GM12872 (cell line): ENCODE measurements around the gene CDH1.

ENCODE experiments used
- CTCF ChIP-seq: IDR thresholded peaks from 3 replicates; pipeline ENCODE4 v1.5.1; 2011; ENCODE audit warnings: low read depth, mild to moderate bottlenecking, low read length, moderate library complexity; ENCODE audit not compliant: insufficient read depth

Gene CDH1

GRCh38 chr16:68764862-68765261 lies 27.8 kb downstream of the CDH1 start:
- TF ChIP-seq CTCF = no peak

- TF ChIP-seq CTCF = no peak
Measured at GRCh38 chr16:68767581-68767980, 30.5 kb downstream of the CDH1 start.

GRCh38 chr16:68768175-68768574 lies 31.1 kb downstream of the CDH1 start:
- TF ChIP-seq CTCF = no peak

GRCh38 chr16:68768771-68769170 lies 31.7 kb downstream of the CDH1 start:
- TF ChIP-seq CTCF = no peak

- TF ChIP-seq CTCF = no peak
Measured at GRCh38 chr16:68770671-68771070, 33.6 kb downstream of the CDH1 start.

GRCh38 chr16:68772030-68772681 lies 35.1 kb downstream of the CDH1 start:
- TF ChIP-seq CTCF = no peak

GRCh38 chr16:68772871-68773270 lies 35.8 kb downstream of the CDH1 start:
- TF ChIP-seq CTCF = no peak
